NCI-H460 (cell line): ENCODE measurements around the gene MANBA. TPM values are rescaled to one million over a fixed set of nuclear protein-coding genes. Genes with fewer than 3 reads are reported as not detected.
"Not testable (repeated sequence)": the region's sequence is repeated elsewhere in the genome, so short reads cannot be mapped to it uniquely, and the experiment has no call there.

Experiments
- DNase-seq: peaks from one replicate; pipeline ENCODE4 v3.0.0-alpha.2; 2016; ENCODE audit warnings: low read depth; ENCODE audit errors: extremely low read depth
- total RNA-seq: library from RNA; depleted of rRNA; stranded (reverse); fragments of >200 nt; shearing (Covaris generic); gene quantifications from 2 replicates; pipeline ENCODE4 v1.2.3, GENCODE V29; 2014

MANBA gene
- total RNA-seq, 1 experiment from 2014 or later = 13.6 TPM

- no peak for DNase-seq
These were observed 4.1 kb upstream of the MANBA start for GRCh38 chr4:102764901-102765300.

- DNase-seq = no peak
These were observed 1.1 kb upstream of the MANBA start for GRCh38 chr4:102761906-102762305.

- DNase-seq = no peak
These were observed 531 bp upstream of the MANBA start for GRCh38 chr4:102761296-102761701.

DNA sequence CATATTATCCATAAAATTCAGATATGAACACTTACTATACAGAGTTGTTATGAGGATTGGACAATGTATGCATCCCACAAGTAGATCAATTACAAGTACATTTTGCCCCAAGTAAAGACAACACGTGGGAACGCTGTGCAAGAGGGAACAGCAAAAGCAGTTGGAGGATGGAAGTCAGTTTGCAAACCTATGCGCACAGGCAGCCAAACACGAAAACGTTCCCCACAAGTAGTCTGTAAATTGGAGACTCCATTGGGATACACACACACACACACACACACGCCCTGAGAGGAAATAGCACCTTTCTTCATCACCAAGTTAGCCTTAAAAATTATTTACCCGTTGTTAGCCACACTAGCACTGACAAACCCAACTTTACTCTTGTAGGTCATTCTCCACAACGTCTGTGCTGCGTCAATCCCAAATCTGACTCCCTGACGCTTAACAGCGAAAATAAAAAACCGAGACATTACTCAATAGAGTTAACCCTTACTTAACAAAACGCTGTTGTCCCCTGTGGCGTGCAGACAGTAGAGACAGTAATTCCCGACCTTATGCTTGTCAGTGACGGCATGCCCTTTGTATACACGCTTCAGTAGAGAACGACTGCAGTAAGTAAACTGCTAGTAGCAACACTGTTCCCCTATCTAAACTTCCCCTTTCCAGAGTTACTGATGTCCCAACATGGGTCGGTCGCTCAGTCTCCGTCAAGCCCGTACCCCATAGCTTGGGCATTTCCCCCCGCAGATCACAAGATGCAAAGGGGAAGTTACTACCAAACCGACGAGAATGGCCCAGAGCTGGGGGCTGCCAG, 730 bp downstream of the MANBA start:
- no peak for DNase-seq

GRCh38 chr4:102758241-102759160, 2.3 kb downstream of the MANBA start:
- DNase-seq = no peak

- DNase-seq = no peak
These were observed 3.1 kb downstream of the MANBA start for GRCh38 chr4:102757681-102758080.

- DNase-seq = no peak
These were observed 6.7 kb downstream of the MANBA start for GRCh38 chr4:102754044-102754443.

- DNase-seq = no peak
These were observed 8.8 kb downstream of the MANBA start for GRCh38 chr4:102751941-102752340.

DNA sequence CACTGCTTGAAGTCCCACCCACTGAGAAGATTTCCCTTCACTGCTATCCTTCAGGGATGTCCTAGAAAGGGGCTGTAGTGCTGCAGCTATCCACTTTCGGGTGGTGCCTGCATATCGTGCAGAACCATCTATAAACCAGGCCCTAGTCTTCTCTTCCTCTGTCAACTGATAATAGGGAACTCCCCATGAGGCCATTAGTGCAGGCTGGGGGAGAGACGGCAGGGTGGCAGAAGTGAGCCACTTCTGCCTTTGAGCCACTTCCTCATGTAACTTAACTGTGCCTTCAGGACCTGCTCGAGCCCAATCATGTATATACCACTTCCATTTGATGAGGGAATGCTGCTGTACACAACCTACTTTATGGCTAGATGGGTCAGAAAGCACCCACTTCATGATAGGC, 17.4 kb downstream of the MANBA start:
- not testable (repeated sequence) for DNase-seq

GRCh38 chr4:102738802-102739201, 22.0 kb downstream of the MANBA start:
- DNase-seq = not testable (repeated sequence)

GRCh38 chr4:102736636-102737549, 23.9 kb downstream of the MANBA start:
- no peak for DNase-seq

DNA sequence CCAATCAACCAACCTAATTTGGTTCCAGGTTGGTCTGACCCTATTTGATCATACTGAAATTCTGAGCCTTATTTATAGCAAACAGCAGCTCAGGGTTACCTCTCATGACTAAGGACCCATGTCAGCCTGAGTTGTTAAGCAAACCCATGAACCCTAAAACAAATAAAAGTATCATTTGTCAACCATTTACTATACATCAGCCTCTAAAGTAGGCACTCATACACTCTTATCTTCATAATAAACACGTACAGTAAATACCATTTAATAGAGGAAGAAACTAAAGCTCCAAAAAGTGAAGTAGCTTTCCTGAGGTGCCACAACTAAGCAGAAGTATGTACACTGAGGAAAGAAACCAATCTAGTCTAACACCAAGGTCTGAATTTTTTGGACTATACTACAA, 25.2 kb downstream of the MANBA start:
- no peak for DNase-seq

DNA sequence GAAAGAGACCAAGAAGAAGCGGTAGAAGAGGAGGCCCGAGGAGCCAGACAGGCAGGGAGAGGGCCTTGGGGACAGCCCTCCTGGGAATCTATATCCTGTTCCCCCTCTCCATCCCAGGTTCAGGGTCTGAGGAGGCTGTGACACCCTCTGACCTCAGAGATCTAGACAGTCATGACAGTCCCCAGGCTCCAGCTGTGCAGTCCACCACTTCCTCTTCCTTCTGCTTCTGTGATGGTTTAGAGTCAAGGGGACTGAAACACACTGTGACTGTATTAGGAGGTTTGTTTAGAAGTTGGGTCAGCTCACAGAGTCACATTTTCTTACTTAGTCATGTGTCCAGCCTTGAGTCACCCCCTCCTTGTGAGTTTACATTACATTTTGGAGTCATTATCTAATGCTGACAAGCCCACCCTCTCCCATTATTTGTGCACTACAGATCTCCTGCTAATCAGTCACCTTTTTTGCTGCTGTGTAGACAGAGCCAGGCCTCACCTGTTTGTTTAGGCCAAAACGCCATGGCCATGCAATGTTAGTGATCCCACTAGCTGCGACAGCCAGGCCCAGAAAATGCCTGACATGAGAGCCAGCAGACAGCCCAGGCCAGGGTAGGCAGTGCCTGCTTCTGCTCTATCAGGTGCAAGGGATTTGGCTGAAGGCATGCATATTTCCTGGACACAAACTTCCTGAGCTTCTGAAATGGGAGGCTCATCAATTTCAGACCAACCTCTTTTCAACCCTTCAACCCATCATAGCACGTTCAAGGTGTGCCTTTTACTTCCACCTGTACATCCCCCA, 26.0 kb downstream of the MANBA start:
- DNase-seq = no peak

DNA sequence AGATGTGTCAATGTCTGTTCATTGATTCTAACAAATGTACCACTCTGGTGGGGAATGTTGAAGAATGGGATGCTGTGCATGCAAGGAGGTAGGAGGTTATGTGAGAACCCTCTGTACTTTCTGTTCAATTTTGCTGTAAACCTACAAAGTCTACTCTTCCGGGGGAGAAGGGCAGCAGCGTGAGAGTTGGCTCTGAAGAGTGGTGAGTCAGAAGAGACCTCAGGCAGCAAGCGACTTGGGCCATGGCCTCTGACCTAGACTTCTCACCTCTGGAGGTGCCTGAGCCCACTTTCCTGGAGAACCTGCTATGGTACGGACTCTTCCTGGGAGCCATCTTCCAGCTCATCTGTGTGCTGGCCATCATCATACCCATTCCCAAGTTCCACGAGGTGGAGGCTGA, 26.7 kb downstream of the MANBA start:
- DNase-seq = no peak

GRCh38 chr4:102733084-102733483, 27.7 kb downstream of the MANBA start:
- no peak for DNase-seq

GRCh38 chr4:102732678-102733077, 28.1 kb downstream of the MANBA start:
- no peak for DNase-seq

- no peak for DNase-seq
These were observed 29.7 kb downstream of the MANBA start for GRCh38 chr4:102730968-102731533.

DNA sequence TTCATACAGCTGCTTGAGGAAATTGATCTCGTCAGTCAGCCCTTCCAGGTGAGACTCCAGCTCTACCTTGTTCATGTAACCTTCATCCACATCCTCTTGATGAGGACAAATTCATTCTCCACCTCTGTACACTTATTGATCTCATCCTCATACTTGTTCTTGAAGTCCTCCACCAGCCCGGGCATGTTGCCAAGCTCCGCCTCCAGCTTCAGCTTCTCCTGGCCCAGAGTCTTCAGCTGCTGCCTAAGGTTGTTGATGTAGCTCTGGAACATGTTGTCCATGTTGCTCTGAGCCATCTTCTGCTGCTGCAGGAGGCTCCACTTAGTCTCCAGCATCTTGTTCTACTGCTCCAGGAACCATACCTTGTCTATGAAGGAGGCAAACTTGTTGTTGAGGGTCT, 31.3 kb downstream of the MANBA start:
- DNase-seq = not testable (repeated sequence)

DNA sequence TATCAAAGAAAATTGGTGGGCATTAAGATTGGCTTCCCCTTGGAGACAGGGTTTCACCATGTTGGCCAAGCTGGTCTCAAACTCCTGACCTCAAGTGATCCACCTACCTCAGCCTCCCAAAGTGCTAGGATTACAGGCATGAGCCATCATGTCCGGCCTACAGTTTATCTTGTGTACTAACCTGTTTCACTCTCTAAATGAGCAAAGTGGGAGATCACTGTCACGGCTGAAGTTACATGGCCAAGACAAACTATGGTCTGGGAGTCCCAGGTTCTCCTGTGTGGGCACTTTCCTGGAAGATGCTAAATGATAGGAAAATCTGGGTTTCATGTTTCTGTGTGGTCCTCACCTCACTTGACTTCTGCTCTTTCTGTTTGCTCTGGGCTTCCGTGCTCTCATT, 33.8 kb downstream of the MANBA start:
- DNase-seq = not testable (repeated sequence)
